ENCODE results near the gene SNX13. TPM values are rescaled to one million over a fixed set of nuclear protein-coding genes. Genes with fewer than 3 reads are reported as not detected.

SNX13 gene
- total RNA-seq, 1 donor from 2014 or later, result 34.3 TPM

GRCh38 chr7:17781491-17782215 lies 158.6 kb downstream of the SNX13 start:
- Mint-ChIP-seq H3K9me3 (ENCODE audit: unreplicated experiment) (no peaks in the 10 kb centered on the region), H3K36me3 (ENCODE audit: low read depth, unreplicated experiment) (no peaks in the 10 kb centered on the region), H3K4me1 (ENCODE audit: unreplicated experiment) (no peaks in the 10 kb centered on the region)

GRCh38 chr7:17779381-17779780 lies 160.9 kb downstream of the SNX13 start:
- Mint-ChIP-seq H3K36me3 (ENCODE audit: low read depth, unreplicated experiment) (no peaks in the 10 kb centered on the region), H3K9me3 (ENCODE audit: unreplicated experiment) (no peaks in the 10 kb centered on the region), H3K4me3 (ENCODE audit: unreplicated experiment) (no peak overlapping the region), H3K27me3 (ENCODE audit: unreplicated experiment) (peaks cover 4% of the 10 kb centered on the region), H3K27ac (ENCODE audit: unreplicated experiment) (no peak overlapping the region), H3K4me1 (ENCODE audit: unreplicated experiment) (no peaks in the 10 kb centered on the region)
- no peak for TF ChIP-seq CTCF (IDR thresholded peaks at IDR 0.05; ENCODE audit: unreplicated experiment)
- no peak for DNase-seq (ENCODE audit: low spot score)

More at GRCh38 chr7:17781491-17782215, 158.6 kb downstream of the SNX13 start:
- peaks cover 2% of the 10 kb centered on the region for H3K27me3 Mint-ChIP-seq (ENCODE audit: unreplicated experiment)
- H3K4me3 Mint-ChIP-seq (ENCODE audit: unreplicated experiment), result no peak overlapping the region
- no peak for DNase-seq (ENCODE audit: low spot score)
- no peak overlapping the region for H3K27ac Mint-ChIP-seq (ENCODE audit: unreplicated experiment)
- no peak for TF ChIP-seq CTCF (IDR thresholded peaks at IDR 0.05; ENCODE audit: unreplicated experiment)

GRCh38 chr7:17774716-17775288 lies 165.5 kb downstream of the SNX13 start:
- Mint-ChIP-seq H3K4me1 (ENCODE audit: unreplicated experiment) (no peaks in the 10 kb centered on the region), H3K27ac (ENCODE audit: unreplicated experiment) (no peak overlapping the region), H3K36me3 (ENCODE audit: low read depth, unreplicated experiment) (no peaks in the 10 kb centered on the region), H3K27me3 (ENCODE audit: unreplicated experiment) (peaks cover 7% of the 10 kb centered on the region), H3K9me3 (ENCODE audit: unreplicated experiment) (no peaks in the 10 kb centered on the region), H3K4me3 (ENCODE audit: unreplicated experiment) (no peak overlapping the region)
- no peak for TF ChIP-seq CTCF (IDR thresholded peaks at IDR 0.05; ENCODE audit: unreplicated experiment)
- no peak for DNase-seq (ENCODE audit: low spot score)

GRCh38 chr7:17774248-17774647 lies 166.0 kb downstream of the SNX13 start:
- Mint-ChIP-seq H3K4me1 (ENCODE audit: unreplicated experiment) (no peaks in the 10 kb centered on the region), H3K9me3 (ENCODE audit: unreplicated experiment) (no peaks in the 10 kb centered on the region), H3K27me3 (ENCODE audit: unreplicated experiment) (peaks cover 7% of the 10 kb centered on the region), H3K4me3 (ENCODE audit: unreplicated experiment) (no peak overlapping the region), H3K27ac (ENCODE audit: unreplicated experiment) (no peak overlapping the region), H3K36me3 (ENCODE audit: low read depth, unreplicated experiment) (no peaks in the 10 kb centered on the region)
- DNase-seq (ENCODE audit: low spot score), result no peak
- TF ChIP-seq CTCF (IDR thresholded peaks at IDR 0.05; ENCODE audit: unreplicated experiment), result no peak

GRCh38 chr7:17773289-17773626 lies 167.0 kb downstream of the SNX13 start:
- Mint-ChIP-seq H3K36me3 (ENCODE audit: low read depth, unreplicated experiment) (no peaks in the 10 kb centered on the region), H3K27me3 (ENCODE audit: unreplicated experiment) (peaks cover 5% of the 10 kb centered on the region), H3K4me3 (ENCODE audit: unreplicated experiment) (no peak overlapping the region), H3K27ac (ENCODE audit: unreplicated experiment) (no peak overlapping the region), H3K9me3 (ENCODE audit: unreplicated experiment) (no peaks in the 10 kb centered on the region), H3K4me1 (ENCODE audit: unreplicated experiment) (no peaks in the 10 kb centered on the region)
- TF ChIP-seq CTCF (IDR thresholded peaks at IDR 0.05; ENCODE audit: unreplicated experiment), result no peak
- no peak for DNase-seq (ENCODE audit: low spot score)
